Activated T-cell treated with anti-CD3 and anti-CD28 coated beads, Interleukin-2, amount 50 U/mL, for 24 hours (primary cell): Measurements from ENCODE around the gene ELFN2.
"Not testable (repeated sequence)": the region's sequence is repeated elsewhere in the genome, so short reads cannot be mapped to it uniquely, and the experiment has no call there.

Experiments
- DNase-seq: peaks from one replicate; pipeline ENCODE4 v3.0.0-alpha.2; 2020
- H3K27ac Mint-ChIP-seq: 2 replicates; pipeline ENCODE4 v1.8.0; 2020; ENCODE audit warnings: mild to moderate bottlenecking, mixed read lengths
- H3K27me3 Mint-ChIP-seq: 2 replicates; pipeline ENCODE4 v1.8.0; 2020; ENCODE audit warnings: mixed read lengths
- H3K36me3 Mint-ChIP-seq: 2 replicates; pipeline ENCODE4 v1.8.0; 2020; ENCODE audit warnings: low read depth, mixed read lengths
- H3K4me1 Mint-ChIP-seq: 2 replicates; pipeline ENCODE4 v1.8.0; 2020; ENCODE audit warnings: low read depth, mixed read lengths
- H3K4me3 Mint-ChIP-seq: 2 replicates; pipeline ENCODE4 v1.8.0; 2020; ENCODE audit warnings: mild to moderate bottlenecking, moderate library complexity, mixed read lengths
- H3K9me3 Mint-ChIP-seq: 2 replicates; pipeline ENCODE4 v1.8.0; 2020; ENCODE audit warnings: mixed read lengths

Gene ELFN2

GRCh38 chr22:37331856-37332536 is 95.3 kb downstream of the ELFN2 start:
- Mint-ChIP-seq H3K9me3 (no peaks in the 10 kb centered on the region), H3K27me3 (peaks cover 82% of the 10 kb centered on the region), H3K4me1 (peaks cover 15% of the 10 kb centered on the region), H3K27ac (no peak overlapping the region), H3K4me3 (no peak overlapping the region), H3K36me3 (no peaks in the 10 kb centered on the region)
- no peak for DNase-seq

GRCh38 chr22:37331034-37331428 is 96.2 kb downstream of the ELFN2 start:
- H3K27ac Mint-ChIP-seq, result no peak overlapping the region
- no peaks in the 10 kb centered on the region for H3K36me3 Mint-ChIP-seq
- DNase-seq, result no peak
- no peaks in the 10 kb centered on the region for H3K9me3 Mint-ChIP-seq
- peaks cover 15% of the 10 kb centered on the region for H3K4me1 Mint-ChIP-seq
- H3K27me3 Mint-ChIP-seq, result peaks cover 83% of the 10 kb centered on the region
- H3K4me3 Mint-ChIP-seq, result no peak overlapping the region

- Mint-ChIP-seq H3K27me3 (peaks cover 82% of the 10 kb centered on the region), H3K4me3 (no peak overlapping the region), H3K36me3 (no peaks in the 10 kb centered on the region), H3K4me1 (peaks cover 14% of the 10 kb centered on the region), H3K27ac (no peak overlapping the region), H3K9me3 (no peaks in the 10 kb centered on the region)
- no peak for DNase-seq
Observed at GRCh38 chr22:37330200-37331033, 96.9 kb downstream of the ELFN2 start.

- H3K27me3 Mint-ChIP-seq, result peaks cover 80% of the 10 kb centered on the region
- H3K4me3 Mint-ChIP-seq, result no peak overlapping the region
- DNase-seq, result no peak
- H3K4me1 Mint-ChIP-seq, result peaks cover 8% of the 10 kb centered on the region
- H3K27ac Mint-ChIP-seq, result no peak overlapping the region
- H3K36me3 Mint-ChIP-seq, result no peaks in the 10 kb centered on the region
- H3K9me3 Mint-ChIP-seq, result no peaks in the 10 kb centered on the region
Observed at GRCh38 chr22:37329238-37330140, 97.8 kb downstream of the ELFN2 start.

GRCh38 chr22:37328538-37329237 is 98.6 kb downstream of the ELFN2 start:
- DNase-seq, H3K36me3 Mint-ChIP-seq, H3K9me3 Mint-ChIP-seq: not testable (repeated sequence)

GRCh38 chr22:37328017-37328416 is 99.3 kb downstream of the ELFN2 start:
- Mint-ChIP-seq H3K27ac (no peak overlapping the region), H3K36me3 (no peaks in the 10 kb centered on the region), H3K4me1 (peaks cover 3% of the 10 kb centered on the region), H3K4me3 (no peak overlapping the region), H3K27me3 (peaks cover 79% of the 10 kb centered on the region), H3K9me3 (no peaks in the 10 kb centered on the region)
- DNase-seq, result no peak

More at GRCh38 chr22:37328538-37329237, 98.6 kb downstream of the ELFN2 start:
- H3K27ac Mint-ChIP-seq, H3K4me3 Mint-ChIP-seq, H3K4me1 Mint-ChIP-seq: not testable (repeated sequence)
- peaks cover 81% of the 10 kb centered on the region for H3K27me3 Mint-ChIP-seq

GRCh38 chr22:37326726-37327125 is 100.6 kb downstream of the ELFN2 start:
- Mint-ChIP-seq H3K4me1 (peaks cover 3% of the 10 kb centered on the region), H3K4me3 (no peak overlapping the region), H3K27me3 (peaks cover 70% of the 10 kb centered on the region), H3K36me3 (no peaks in the 10 kb centered on the region), H3K27ac (no peak overlapping the region), H3K9me3 (no peaks in the 10 kb centered on the region)
- no peak for DNase-seq

GRCh38 chr22:37325039-37325395 is 102.3 kb downstream of the ELFN2 start:
- Mint-ChIP-seq H3K27me3 (peaks cover 58% of the 10 kb centered on the region), H3K36me3 (no peaks in the 10 kb centered on the region), H3K27ac (no peak overlapping the region), H3K9me3 (no peaks in the 10 kb centered on the region), H3K4me1 (peaks cover 1% of the 10 kb centered on the region), H3K4me3 (no peak overlapping the region)
- DNase-seq, result no peak

GRCh38 chr22:37324340-37325038 is 102.8 kb downstream of the ELFN2 start:
- Mint-ChIP-seq H3K4me3 (no peak overlapping the region), H3K27me3 (peaks cover 55% of the 10 kb centered on the region), H3K27ac (no peak overlapping the region), H3K9me3 (no peaks in the 10 kb centered on the region), H3K4me1 (peaks cover 1% of the 10 kb centered on the region), H3K36me3 (no peaks in the 10 kb centered on the region)
- no peak for DNase-seq

- Mint-ChIP-seq H3K4me1 (peaks cover 9% of the 10 kb centered on the region), H3K36me3 (no peaks in the 10 kb centered on the region), H3K27me3 (peaks cover 26% of the 10 kb centered on the region), H3K9me3 (no peaks in the 10 kb centered on the region), H3K27ac (no peak overlapping the region), H3K4me3 (no peak overlapping the region)
- no peak for DNase-seq
Observed at GRCh38 chr22:37320726-37321677, 106.3 kb downstream of the ELFN2 start.

GRCh38 chr22:37319469-37319868 is 107.8 kb downstream of the ELFN2 start:
- H3K9me3 Mint-ChIP-seq, result no peaks in the 10 kb centered on the region
- peaks cover 18% of the 10 kb centered on the region for H3K4me1 Mint-ChIP-seq
- H3K27ac Mint-ChIP-seq, result no peak overlapping the region
- DNase-seq, result no peak
- no peaks in the 10 kb centered on the region for H3K36me3 Mint-ChIP-seq
- peaks cover 15% of the 10 kb centered on the region for H3K27me3 Mint-ChIP-seq
- no peak overlapping the region for H3K4me3 Mint-ChIP-seq

GRCh38 chr22:37318364-37319109 is 108.7 kb downstream of the ELFN2 start:
- Mint-ChIP-seq H3K9me3 (no peaks in the 10 kb centered on the region), H3K27ac (no peak overlapping the region), H3K4me1 (peaks cover 25% of the 10 kb centered on the region), H3K4me3 (no peak overlapping the region), H3K27me3 (peaks cover 5% of the 10 kb centered on the region), H3K36me3 (peaks cover 5% of the 10 kb centered on the region)
- no peak for DNase-seq
